Measurements from ENCODE around the gene GNG3. TPM values are rescaled to one million over a fixed set of nuclear protein-coding genes. Genes with fewer than 3 reads are reported as not detected.
A peak's percentile ranks its signal among the peaks of the same experiment; 100 is the strongest.

GNG3 gene
- total RNA-seq, 1 experiment from 2014 or later: not detected

DNA sequence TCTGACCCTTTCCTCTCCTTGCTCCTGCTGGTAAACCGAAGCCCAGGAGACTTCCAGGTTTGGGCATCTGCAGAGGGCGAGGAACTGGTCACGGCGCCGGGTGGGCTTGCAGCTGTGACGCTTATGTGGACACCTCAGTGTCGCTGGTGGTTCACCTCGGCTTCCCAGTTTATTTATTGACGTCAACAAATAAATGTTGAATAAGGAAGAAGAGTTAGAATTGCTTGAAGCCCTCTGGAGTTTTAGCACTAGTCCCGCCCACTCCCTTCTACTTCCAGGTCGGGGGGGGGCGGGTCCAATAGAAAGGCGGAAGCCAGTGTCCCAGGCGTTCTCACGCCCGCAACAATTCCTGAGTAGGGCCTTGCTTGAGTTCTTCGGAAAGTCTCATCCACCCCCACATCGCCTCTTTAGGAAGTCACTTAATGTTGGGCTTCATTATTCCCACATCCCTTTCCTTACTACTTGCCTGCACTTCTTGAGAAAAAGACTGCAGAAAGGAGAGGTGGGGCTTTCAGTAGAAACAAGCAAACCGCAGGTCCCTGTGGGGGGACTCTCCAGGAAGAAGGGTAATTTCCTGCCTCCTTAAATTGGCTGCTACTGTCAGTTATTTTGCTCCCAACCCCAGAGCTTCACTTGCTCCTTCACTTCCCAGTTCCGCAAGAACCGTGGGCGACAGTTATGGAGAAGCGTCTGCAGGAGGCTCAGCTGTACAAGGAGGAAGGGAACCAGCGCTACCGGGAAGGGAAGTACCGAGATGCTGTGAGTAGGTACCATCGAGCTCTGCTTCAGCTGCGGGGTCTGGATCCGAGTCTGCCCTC lies 20.9 kb downstream of the GNG3 start, which contains the start of gene TTC9C:
Gene TTC9C, plus strand, starts transcription at position 316 of the 818 bp plus-strand sequence. Its CDS starts 363 bp downstream, at position 679.
- Histone ChIP-seq H3K4me1 (ENCODE audit: control insufficient read depth in 1 of 2, insufficient read depth in 2 of 2, low read length in 2 of 2) (peaks cover 14 to 25% of the 10 kb centered on the region in 2 experiments), H3K4me3 (replicated peaks in 1 of 2; ENCODE audit: low read depth in 1 of 2, low read length in 2 of 2) (peak within 1 kb of the TSS; percentile 98 to 100), H2AFZ (ENCODE audit: low read depth, low read length, poor library complexity, severe bottlenecking) (peak within 1 kb of the TSS; percentile 95), H3K79me2 (ENCODE audit: insufficient read depth, low read length) (peaks cover 72% of the 10 kb centered on the region), H3K9me3 (ENCODE audit: control insufficient read depth in 1 of 2, insufficient read depth in 1 of 2, low read depth in 1 of 2, low read length in 2 of 2) (no peaks in the 10 kb centered on the region), H3K9ac (ENCODE audit: low read length) (peak within 1 kb of the TSS; percentile 93), H3K36me3 (ENCODE audit: control insufficient read depth in 1 of 2, insufficient read depth in 2 of 2, low read length in 2 of 2) (peaks cover 18 to 24% of the 10 kb centered on the region in 2 experiments; a peak in 3 of 4 replicates), H3K4me2 (ENCODE audit: low read length) (peak within 1 kb of the TSS; percentile 100), H4K20me1 (ENCODE audit: insufficient read depth) (peaks cover 6% of the 10 kb centered on the region; the same call in 1 of the 2 replicates), H3K9me2 (ENCODE audit: insufficient read depth) (no peaks in the 10 kb centered on the region), H3K27ac (ENCODE audit: low read depth, low read length) (peak within 1 kb of the TSS; percentile 96), H3K27me3 (ENCODE audit: insufficient read depth, low read length) (no peaks in the 10 kb centered on the region)
- intact Hi-C loops (cut with micrococcal nuclease): loop anchor here (2.0 to 5.0 kb wide), 2 partner anchors 34 to 112 kb away; partner anchors contain the start of gene POLR2G
- BruUV-seq (replicated peaks): TSS peak; percentile 81
- ATAC-seq (peak; percentile 53), DNase-seq (ENCODE audit: low read depth, low spot score) (peak; percentile 71)
- ChIA-PET RAD21 (ENCODE audit: low non-redundant PET in 1 of 2, low total read pairs in 2 of 2, uncharacterized antibody in 2 of 2, unreplicated experiment in 2 of 2) (no interaction called here), CTCF (interaction anchor here (1.0 to 2.5 kb wide), 4 partner anchors 22 to 133 kb away, joined by 3 to 7 read pairs (median 4); no protein-coding TSS in a partner anchor), POLR2A (interaction anchor here (0.9 to 4.3 kb wide), 13 partner anchors 22 to 155 kb away, joined by 3 to 59 read pairs (median 5); partner anchors contain the start of genes C11orf98, CSKMT, EEF1G and POLR2G)
- TF ChIP-seq EGR1 (IDR thresholded peaks at IDR 0.05; ENCODE audit: low read depth): peak; percentile 81
- TF ChIP-seq SIN3A (IDR thresholded peaks at IDR 0.05; ENCODE audit: low read depth): peak; percentile 95
- TF ChIP-seq REST (IDR thresholded peaks at IDR 0.05; ENCODE audit: low read depth): no peak
- TF ChIP-seq CTCF (IDR thresholded peaks at IDR 0.05 in 2 of 3, conservative IDR thresholded peaks at IDR 0.05 in 1 of 3; ENCODE audit: borderline replicate concordance in 1 of 3, insufficient read depth in 1 of 3, low read depth in 2 of 3, low read length in 2 of 3): no peak
- no peak for TF ChIP-seq TCF7L2 (IDR thresholded peaks at IDR 0.05; ENCODE audit: borderline replicate concordance, extremely low read depth, insufficient read depth, insufficient read length)
- TF ChIP-seq, protein P1, sequence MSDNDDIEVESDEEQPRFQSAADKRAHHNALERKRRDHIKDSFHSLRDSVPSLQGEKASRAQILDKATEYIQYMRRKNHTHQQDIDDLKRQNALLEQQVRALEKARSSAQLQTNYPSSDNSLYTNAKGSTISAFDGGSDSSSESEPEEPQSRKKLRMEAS (IDR thresholded peaks at IDR 0.05): no peak
- TF ChIP-seq ATF3 (IDR thresholded peaks at IDR 0.05): no peak
- peak; percentile 45 for TF ChIP-seq SP1 (IDR thresholded peaks at IDR 0.05; ENCODE audit: low read depth)
- TF ChIP-seq JUND (IDR thresholded peaks at IDR 0.05): no peak
- TF ChIP-seq SRF (IDR thresholded peaks at IDR 0.05; ENCODE audit: low read depth): no peak; the same call in 1 of the 2 replicates
- TF ChIP-seq POLR2A (IDR thresholded peaks at IDR 0.05; ENCODE audit: borderline replicate concordance, extremely low read depth, insufficient read depth, insufficient read length): peak; percentile 84
- no peak for TF ChIP-seq RAD21 (IDR thresholded peaks at IDR 0.05; ENCODE audit: low read depth)
- TF ChIP-seq YY1 (IDR thresholded peaks at IDR 0.05; ENCODE audit: extremely low read depth, insufficient replicate concordance, low read depth, low read length): no peak
- no peak for TF ChIP-seq ZBTB33 (IDR thresholded peaks at IDR 0.05; ENCODE audit: extremely low read depth, insufficient replicate concordance, low read length)
- peak; percentile 82; the same call in 1 of the 2 replicates for TF ChIP-seq ELF1 (IDR thresholded peaks at IDR 0.05; ENCODE audit: borderline replicate concordance, low read depth)
- no peak for TF ChIP-seq EZH2phosphoT487 (IDR thresholded peaks at IDR 0.05; ENCODE audit: borderline replicate concordance)
- TF ChIP-seq CBX3 (IDR thresholded peaks at IDR 0.05; ENCODE audit: low read depth): no peak

Data from HCT116 (cell line).